Tibial nerve (tissue), 3 donors: ENCODE measurements around the gene CHN1.

Experiments used
- CTCF ChIP-seq, 5 experiments: fragments of 200-600 bp in 3 of 5; fragments of 450-650 bp in 2 of 5; sonication (generic) in 3 of 5; IDR thresholded peaks; one replicate each; pipeline ENCODE4 v1.5.1; 2016 to 2019; ENCODE audit warnings: antibody characterized with exemption in 5 of 5, mild to moderate bottlenecking in 3 of 5, moderate library complexity in 2 of 5
- POLR2A ChIP-seq, 2 donors: fragments of 450-650 bp; IDR thresholded peaks; one replicate each; pipeline ENCODE4 v1.6.1; 2017; ENCODE audit warnings: antibody characterized with exemption in 2 of 2, mild to moderate bottlenecking in 2 of 2, moderate library complexity in 2 of 2

- TF ChIP-seq CTCF (IDR thresholded peaks at IDR 0.05) (no peak), POLR2A (IDR thresholded peaks at IDR 0.05) (no peak)
Observed at GRCh38 chr2:174918886-174919526, 86.2 kb downstream of the CHN1 start.
